GM12891 (cell line): ENCODE data around the gene INPP5B.
A peak's percentile ranks its signal among the peaks of the same experiment; 100 is the strongest.
"Not testable (repeated sequence)": the region's sequence is repeated elsewhere in the genome, so short reads cannot be mapped to it uniquely, and the experiment has no call there.

Experiments used
- DNase-seq: peaks from one replicate; pipeline ENCODE4 v3.0.0; 2011; ENCODE audit warnings: low spot score; ENCODE audit not compliant: insufficient read length
- FAIRE-seq: peaks from 2 replicates; lab custom pipeline; 2011; peaks lifted over from hg19 to GRCh38; lab: Jason Lieb, UNC
- PAX5 ChIP-seq: IDR thresholded peaks from 2 replicates; pipeline ENCODE4 v1.6.1; 2011; ENCODE audit warnings: low read length, moderate library complexity, mild to moderate bottlenecking; ENCODE audit not compliant: insufficient read depth, severe bottlenecking
- POLR2A ChIP-seq: IDR thresholded peaks from 2 replicates; pipeline ENCODE4 v1.6.1; 2011; ENCODE audit warnings: low read depth, low read length, control low read depth
- POLR2AphosphoS5 ChIP-seq: IDR thresholded peaks from 2 replicates; pipeline ENCODE4 v1.6.1; 2011; ENCODE audit warnings: low read depth, low read length, control low read depth
- POU2F2 ChIP-seq: IDR thresholded peaks from 2 replicates; pipeline ENCODE4 v1.6.1; 2011; ENCODE audit warnings: low read depth, mild to moderate bottlenecking, control low read depth, low read length, moderate library complexity
- SPI1 ChIP-seq: IDR thresholded peaks from 2 replicates; pipeline ENCODE4 v1.6.1; 2011; ENCODE audit warnings: low read depth, low read length, control low read depth
- TAF1 ChIP-seq: IDR thresholded peaks from 2 replicates; pipeline ENCODE4 v1.6.1; 2011; ENCODE audit warnings: low read depth, low read length, control low read depth

The INPP5B gene

DNA sequence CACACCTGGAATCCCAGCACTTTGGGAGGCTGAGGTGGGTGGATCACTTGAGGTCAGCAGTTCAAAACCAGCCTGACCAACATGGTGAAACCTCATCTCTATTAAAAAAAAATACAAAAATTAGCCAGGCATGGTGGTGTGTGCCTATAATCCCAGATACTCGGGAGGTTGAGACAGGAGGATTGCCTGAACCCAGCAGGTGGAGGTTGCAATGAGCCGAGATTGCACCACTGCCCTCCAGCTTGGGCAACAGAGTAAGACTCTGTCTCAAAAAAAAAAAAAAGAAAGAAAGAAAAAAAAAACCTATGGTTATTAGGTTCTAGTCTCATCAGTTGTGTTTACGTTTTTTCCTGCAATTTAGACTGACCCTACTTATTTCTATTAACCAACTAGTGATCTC lies 40.3 kb downstream of the INPP5B start:
- not testable (repeated sequence) for FAIRE-seq, DNase-seq

DNA sequence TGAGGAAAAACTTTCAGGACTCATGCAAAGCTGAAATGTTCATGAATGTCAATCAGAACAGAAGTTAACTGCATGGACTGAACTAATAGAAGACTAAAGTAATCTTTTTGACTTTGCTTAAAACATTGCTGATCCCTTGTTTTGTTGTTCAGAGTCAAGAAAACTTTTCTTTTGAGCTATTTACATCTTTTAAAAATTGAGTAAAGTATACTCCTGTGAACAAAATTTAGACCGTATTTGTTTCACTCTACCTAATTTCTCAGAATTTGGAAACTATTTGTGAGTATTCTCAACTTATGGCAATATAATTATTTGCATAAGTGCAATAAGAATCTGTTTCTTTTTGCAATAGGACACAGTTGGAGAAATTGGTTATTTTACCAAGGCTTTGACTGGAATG lies 41.1 kb downstream of the INPP5B start:
- DNase-seq (no peak), FAIRE-seq (no peak)
- TF ChIP-seq POLR2AphosphoS5, result no peak

DNA sequence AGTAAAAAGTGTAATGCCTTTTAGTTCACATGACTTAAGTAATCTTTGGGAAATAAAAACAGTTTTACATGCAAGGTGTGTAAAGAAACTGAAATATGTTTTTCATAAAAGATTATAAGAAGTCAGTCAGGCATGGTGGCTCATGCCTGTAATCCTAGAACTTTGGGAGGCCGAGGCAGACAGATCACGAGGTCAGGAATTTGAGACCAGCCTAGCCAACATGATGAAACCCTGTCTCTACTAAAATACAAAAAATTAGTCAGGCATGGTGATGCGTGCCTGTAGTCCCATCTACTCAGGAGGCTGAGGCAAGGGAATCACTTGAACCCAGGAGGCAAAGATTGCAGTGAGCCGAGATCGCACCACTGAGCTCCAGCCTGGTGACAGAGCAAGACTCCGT lies 42.9 kb downstream of the INPP5B start:
- not testable (repeated sequence) for FAIRE-seq

DNA sequence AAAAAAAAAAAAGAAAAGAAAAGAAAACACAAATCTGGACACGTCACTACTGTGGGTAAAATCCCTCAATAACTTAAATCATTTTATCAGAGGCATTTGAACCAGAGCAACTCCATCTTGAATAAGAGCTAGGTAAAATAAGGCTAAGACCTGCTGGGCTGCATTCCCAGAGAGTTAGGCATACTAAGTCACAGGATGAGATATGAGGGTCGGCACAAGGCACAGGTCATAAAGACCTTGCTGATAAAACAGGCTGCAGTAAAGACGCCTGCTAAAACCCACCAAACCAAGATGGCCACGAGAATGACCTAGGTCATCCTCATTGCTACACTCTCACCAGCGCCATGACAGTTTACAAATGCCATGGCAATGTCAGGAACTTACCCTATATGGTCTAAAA lies 43.9 kb downstream of the INPP5B start:
- FAIRE-seq (no peak), DNase-seq (no peak)
- no peak for TF ChIP-seq POLR2A
- TF ChIP-seq PAX5, result no peak
- TF ChIP-seq SPI1, result no peak
- no peak for TF ChIP-seq TAF1
- TF ChIP-seq POLR2AphosphoS5, result no peak
- no peak for TF ChIP-seq POU2F2

More for the DNA sequence above, 42.9 kb downstream of the INPP5B start:
- DNase-seq, result not testable (repeated sequence)

DNA sequence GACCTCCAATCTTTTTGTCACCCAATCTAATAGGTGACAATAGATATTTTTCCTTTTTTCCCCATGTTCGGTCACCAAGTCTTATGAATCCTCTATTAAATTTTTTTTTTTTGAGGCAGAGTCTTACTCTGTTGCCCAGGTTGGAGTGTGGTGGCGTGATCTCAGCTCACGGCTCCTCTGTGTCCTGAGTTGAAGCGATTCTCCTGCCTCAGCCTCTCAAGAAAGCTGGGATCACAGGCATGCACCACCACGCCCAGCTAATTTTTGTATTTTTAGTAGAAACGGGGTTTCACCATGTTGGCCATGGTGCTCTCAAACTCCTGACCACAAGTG lies 45.0 kb downstream of the INPP5B start:
- no peak for DNase-seq
- peak; percentile 9 for FAIRE-seq

DNA sequence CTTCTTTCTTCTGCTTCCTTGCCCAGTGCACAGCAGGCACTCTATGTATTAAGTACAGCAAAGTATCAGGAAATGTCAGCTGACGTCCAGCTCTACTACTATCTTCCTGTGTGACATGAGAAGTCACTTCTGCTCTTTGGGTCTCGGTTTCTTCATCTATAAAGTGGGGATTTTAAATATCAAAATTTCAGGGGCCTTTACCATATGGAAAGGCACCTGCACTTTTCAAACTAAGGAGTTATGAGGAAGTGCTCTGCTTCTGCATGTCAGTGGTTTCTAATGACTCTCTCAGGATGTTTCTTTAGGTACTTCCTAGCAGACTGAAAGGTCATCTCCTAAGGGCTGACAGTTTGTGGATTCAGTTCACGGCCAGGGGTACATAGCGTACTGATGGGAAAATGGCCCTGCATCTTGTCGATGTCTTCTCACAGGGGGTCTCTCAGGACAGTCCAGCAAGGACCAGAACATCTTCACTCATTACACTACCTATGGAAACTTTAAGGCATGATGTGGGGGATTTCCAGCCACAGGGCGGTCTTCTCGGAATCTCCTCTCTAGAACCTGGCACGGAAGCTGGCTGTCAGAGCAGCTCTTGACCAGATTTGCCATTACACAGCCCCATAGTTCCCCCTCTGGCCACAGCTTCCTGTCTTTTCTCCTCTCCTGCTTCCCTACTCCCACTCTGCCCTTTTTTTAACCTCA lies 45.5 kb downstream of the INPP5B start:
- DNase-seq, result peak; percentile 28
- FAIRE-seq, result peak; percentile 88
- TF ChIP-seq POLR2A (0 out of 2 replicates have a peak, but pooled peaks have one; percentile 42), POU2F2 (no peak), PAX5 (no peak), TAF1 (no peak), SPI1 (peak; percentile 94), POLR2AphosphoS5 (no peak)

More for the DNA sequence above, 45.0 kb downstream of the INPP5B start:
- TF ChIP-seq POLR2AphosphoS5 (no peak), PAX5 (no peak), SPI1 (no peak), TAF1 (no peak), POLR2A (no peak), POU2F2 (no peak)

DNA sequence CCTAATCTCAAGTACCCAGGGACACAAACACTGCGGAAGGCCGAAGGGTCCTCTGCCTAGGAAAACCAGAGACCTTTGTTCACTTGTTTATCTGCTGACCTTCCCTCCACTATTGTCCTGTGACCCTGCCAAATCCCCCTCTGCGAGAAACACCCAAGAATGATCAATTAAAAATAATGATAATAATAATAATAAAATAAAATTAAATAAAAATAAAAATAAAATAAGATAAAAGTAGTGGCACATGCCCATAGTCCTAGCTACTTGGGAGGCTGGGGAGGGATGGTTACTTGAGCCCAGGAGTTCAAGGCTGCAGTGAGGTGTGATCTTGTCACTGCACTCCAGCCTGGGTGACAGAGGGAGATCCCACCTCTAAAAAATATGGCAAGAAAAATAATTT lies 49.3 kb downstream of the INPP5B start:
- not testable (repeated sequence) for FAIRE-seq

DNA sequence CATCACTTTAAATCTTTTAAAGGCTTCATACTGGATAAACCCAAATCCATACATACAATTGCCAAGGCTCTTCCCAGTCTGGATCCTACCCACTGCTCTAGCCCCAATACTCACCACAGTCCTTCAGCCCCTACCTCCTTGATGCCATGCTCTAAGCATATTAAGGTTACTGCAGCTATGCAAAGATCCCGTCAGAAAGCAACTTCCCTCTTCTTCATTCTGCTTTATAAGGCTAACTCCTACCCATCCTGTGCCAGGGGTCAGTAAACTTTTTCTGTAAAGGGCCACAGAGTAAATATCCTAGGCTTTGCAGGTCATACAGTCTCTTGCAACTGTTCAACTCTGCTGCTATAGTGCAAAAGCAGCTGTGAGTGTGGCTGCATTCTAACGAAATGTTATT lies 53.2 kb downstream of the INPP5B start:
- FAIRE-seq (no peak), DNase-seq (no peak)
- no peak for TF ChIP-seq PAX5
- TF ChIP-seq POLR2AphosphoS5, result no peak
- TF ChIP-seq POU2F2, result no peak
- no peak for TF ChIP-seq POLR2A
- no peak for TF ChIP-seq TAF1
- no peak for TF ChIP-seq SPI1

More for the DNA sequence above, 49.3 kb downstream of the INPP5B start:
- not testable (repeated sequence) for DNase-seq

DNA sequence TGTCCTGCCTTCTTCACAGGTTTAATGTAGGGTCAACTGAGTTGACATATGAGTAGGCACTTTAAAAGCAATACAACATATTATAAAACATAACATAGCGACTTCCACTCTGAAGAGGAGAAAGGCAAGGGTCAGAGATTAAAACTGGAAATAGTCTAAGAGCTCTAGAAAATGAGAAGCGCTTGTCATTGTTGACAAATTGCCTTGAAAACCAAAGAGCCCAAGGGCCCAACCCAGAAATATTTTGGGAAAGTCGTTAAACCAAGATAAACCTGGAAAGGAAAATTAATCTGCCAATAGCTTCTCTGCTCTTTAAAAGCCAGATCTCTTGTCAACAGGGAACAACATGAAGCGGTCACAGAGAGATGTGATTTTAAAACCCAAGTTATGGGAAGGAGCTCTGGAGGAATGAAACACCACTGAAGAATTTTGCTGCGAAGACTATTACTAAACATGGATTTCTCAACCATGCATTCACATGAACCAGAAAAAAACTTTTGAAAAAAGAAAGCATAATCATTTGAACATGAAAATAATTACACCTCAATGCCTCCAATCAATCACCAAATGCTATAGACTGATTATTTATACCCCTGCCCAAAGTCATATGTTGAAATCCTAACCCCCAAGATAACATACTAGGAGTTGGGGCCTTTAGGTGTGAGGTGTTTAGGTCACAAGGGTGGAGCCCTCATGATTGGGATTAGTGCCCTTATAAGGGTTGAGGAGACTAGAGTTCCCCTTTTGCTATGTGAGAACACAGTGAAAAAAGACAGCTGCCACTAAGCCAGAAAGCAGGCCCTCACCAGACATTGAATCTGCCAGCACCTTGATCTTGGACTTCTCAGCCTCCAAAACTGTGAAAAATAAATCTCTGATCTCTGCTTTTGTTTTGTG lies 54.5 kb downstream of the INPP5B start:
- FAIRE-seq (no peak), DNase-seq (no peak)
- TF ChIP-seq SPI1 (0 out of 2 replicates have a peak, but pooled peaks have one; percentile 21), POU2F2 (no peak)

DNA sequence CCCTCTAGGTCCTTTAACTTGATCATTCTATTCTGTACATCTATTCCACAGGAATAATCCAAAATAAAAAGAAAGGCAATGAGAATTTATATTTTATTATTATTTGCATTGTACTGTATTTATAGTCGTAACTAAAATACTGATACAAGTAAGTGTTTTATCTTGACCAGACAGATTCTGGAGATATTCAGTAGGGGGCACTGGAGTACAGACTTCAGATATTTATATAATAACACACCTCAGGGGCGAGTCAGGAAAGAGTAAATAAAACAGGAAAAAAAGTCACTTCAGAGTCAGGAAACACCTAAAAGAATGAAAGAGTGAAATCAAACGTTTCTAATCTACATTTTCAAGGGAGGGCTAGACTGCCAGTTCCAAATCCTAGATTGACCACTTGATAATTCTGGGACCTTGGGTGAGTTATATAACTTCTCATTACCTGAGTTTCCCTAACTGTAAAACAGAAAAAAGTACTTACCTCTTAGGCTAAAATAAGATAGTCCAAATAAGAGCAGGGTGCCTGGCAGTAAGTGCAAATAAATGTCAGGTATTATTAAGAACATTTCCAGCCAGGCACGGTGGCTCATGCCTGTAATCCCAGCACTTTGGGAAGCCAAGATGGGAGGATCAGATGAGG lies 56.4 kb downstream of the INPP5B start:
- DNase-seq (peak; percentile 19), FAIRE-seq (peak; percentile 5)
- TF ChIP-seq TAF1, result no peak
- TF ChIP-seq SPI1, result no peak
- no peak for TF ChIP-seq POLR2AphosphoS5

DNA sequence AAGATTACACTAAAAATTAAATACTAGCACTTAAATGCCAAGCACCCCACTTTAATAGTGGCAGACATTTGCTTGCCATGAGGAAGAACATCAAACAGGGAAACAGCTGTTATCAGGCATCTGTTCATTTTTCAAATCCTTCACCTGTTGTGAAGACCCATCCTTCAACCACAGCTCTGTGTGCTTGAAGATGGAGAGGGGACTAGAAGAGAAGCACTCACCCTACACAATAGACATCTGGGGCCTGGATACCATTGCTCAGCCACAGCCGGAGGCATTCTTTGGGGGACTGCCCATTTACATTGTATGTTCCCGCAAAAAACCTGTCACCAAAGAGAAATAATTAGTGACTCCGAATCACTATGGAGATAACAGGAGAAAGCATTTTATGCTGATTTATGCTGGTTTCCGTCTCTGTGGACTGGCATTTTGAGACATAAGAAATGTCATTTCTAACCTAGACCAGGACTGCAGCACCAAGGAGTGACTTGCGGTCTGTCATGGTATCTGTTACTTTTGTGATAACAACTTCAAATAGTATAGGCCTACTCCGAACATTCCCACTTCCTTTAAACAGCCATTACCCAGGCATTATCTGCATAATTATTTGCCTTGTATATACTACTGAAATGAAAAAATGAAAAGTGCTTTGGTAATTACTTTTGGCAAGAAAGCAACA lies 58.7 kb downstream of the INPP5B start:
- DNase-seq, result no peak
- TF ChIP-seq POLR2AphosphoS5 (no peak), POLR2A (no peak), TAF1 (no peak), POU2F2 (no peak), SPI1 (no peak), PAX5 (no peak)
- no peak for FAIRE-seq
